Activated naive CD8-positive, alpha-beta T cell treated with anti-CD3 and anti-CD28 coated beads, Interleukin-2, amount 10 ng/mL, durations not matched to agents 7 days and 5 days (primary cell): ENCODE data around the gene KCNAB2. TPM values are rescaled to one million over a fixed set of nuclear protein-coding genes. Genes with fewer than 3 reads are reported as not detected.
A peak's percentile ranks its signal among the peaks of the same experiment; 100 is the strongest.

Source experiments
- ATAC-seq: fragments of 150-1000 bp; cut with Tn5 transposase; one replicate; pipeline ENCODE4 v1.10.0; 2021; ENCODE audit warnings: low read depth, moderate library complexity
- POLR2A ChIA-PET: fragments of 350-600 bp; sonication (Branson Sonifier 250); formaldehyde crosslinking; loops from one replicate; lab custom pipeline; 2021; ENCODE audit warnings: antibody characterized with exemption; lab: Charles Lee
- DNase-seq: peaks from one replicate; pipeline ENCODE4 v3.0.0; 2021
- H3K27ac Mint-ChIP-seq: one replicate; pipeline ENCODE4 v1.8.0; 2022; ENCODE audit warnings: mild to moderate bottlenecking, mixed read lengths
- H3K27me3 Mint-ChIP-seq: one replicate; pipeline ENCODE4 v1.8.0; 2022; ENCODE audit warnings: mild to moderate bottlenecking, moderate library complexity, mixed read lengths
- H3K36me3 Mint-ChIP-seq: one replicate; pipeline ENCODE4 v1.8.0; 2021; ENCODE audit warnings: mild to moderate bottlenecking, mixed read lengths
- H3K4me1 Mint-ChIP-seq: one replicate; pipeline ENCODE4 v1.8.0; 2021; ENCODE audit warnings: mixed read lengths
- H3K4me3 Mint-ChIP-seq: one replicate; pipeline ENCODE4 v1.8.0; 2022; ENCODE audit warnings: mild to moderate bottlenecking, moderate library complexity, mixed read lengths
- H3K9me3 Mint-ChIP-seq: one replicate; pipeline ENCODE4 v1.8.0; 2021; ENCODE audit warnings: mixed read lengths
- total RNA-seq, 2 experiments: library from RNA; stranded (reverse); gene quantifications; one replicate each; pipeline ENCODE4 v1.2.3, GENCODE V29; 2021

The KCNAB2 gene
- total RNA-seq, 2 experiments from 2014 or later, result 290 to 307 TPM

DNA sequence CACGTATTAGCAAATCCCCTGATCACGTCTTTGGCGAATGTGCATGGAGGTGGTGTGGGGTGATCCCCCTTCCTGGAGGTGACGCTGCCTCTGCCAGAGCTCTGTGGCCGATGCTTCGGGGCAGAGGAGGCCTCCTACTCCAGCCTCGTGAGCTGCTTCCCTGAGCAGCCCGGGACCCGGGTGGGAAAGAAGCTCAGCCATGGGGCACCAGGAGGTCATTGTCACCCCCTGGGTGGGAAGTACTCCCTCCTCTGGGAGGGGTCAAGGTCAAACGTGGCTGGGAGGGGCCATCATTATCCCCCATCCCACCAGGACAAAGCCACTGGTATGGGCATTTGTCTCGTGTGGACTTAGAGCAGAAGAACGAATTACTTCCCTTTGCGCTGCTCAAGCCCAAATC, 40.7 kb downstream of the KCNAB2 start:
- Mint-ChIP-seq H3K9me3 (no peaks in the 10 kb centered on the region), H3K27me3 (no peaks in the 10 kb centered on the region), H3K4me3 (no peak overlapping the region), H3K27ac (no peak overlapping the region), H3K36me3 (peaks cover 10% of the 10 kb centered on the region), H3K4me1 (no peaks in the 10 kb centered on the region)
- POLR2A ChIA-PET, result no interaction called here
- ATAC-seq (no peak), DNase-seq (no peak)

DNA sequence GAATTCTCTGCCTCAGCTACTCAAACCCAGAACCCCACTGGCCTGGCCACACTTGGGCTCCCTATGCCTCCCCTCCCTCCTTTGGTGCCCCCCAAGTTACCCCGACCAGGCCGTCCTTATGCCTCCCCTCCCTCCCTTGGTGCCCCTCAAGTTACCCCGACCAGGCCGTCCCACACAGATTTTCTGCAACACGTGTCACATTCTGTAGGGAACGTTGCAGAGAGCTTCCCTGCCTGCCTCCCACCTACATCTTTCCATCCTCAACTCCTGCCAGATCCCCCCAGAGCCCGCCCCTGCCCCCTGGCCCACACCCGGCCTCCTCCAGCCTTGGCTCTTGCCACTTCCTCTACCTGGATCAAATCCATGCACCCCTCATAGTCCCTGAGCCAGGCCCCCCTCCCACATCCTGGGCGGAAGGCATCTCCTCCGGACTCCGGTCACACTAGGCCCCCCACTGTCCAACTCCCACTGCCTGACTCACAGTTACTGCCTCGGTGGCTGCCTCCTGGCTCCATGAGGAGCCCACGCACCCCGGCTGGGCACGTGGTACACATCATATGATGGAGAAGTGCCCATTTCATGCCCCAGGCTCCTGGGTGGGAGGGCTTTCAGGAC, 41.2 kb downstream of the KCNAB2 start:
- Mint-ChIP-seq H3K36me3 (peaks cover 10% of the 10 kb centered on the region), H3K4me1 (no peaks in the 10 kb centered on the region), H3K9me3 (no peaks in the 10 kb centered on the region), H3K27ac (no peak overlapping the region), H3K27me3 (no peaks in the 10 kb centered on the region), H3K4me3 (no peak overlapping the region)
- POLR2A ChIA-PET, result no interaction called here
- no peak for ATAC-seq
- no peak for DNase-seq

DNA sequence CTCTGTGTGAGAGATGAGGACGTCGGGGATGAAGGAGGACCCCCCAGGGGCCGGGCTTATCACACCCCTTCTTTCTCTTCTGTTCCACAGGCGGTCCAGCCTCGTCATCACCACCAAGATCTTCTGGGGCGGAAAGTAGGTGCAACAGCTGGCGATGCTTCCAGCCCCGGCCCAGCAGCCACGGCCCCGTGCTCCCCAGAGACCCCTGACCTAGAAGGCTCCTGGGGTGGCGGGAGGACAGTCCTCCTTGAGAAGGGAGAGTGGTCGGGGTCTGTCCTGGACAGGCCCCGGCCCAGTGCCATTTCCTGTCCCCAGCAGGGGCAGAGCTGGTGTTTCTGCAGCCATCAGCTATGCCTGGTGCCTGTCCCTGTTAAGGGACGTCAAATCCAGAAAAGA, 41.7 kb downstream of the KCNAB2 start:
- Mint-ChIP-seq H3K27me3 (no peaks in the 10 kb centered on the region), H3K4me1 (no peaks in the 10 kb centered on the region), H3K9me3 (no peaks in the 10 kb centered on the region), H3K36me3 (peaks cover 10% of the 10 kb centered on the region), H3K27ac (no peak overlapping the region), H3K4me3 (no peak overlapping the region)
- no peak for DNase-seq
- no peak for ATAC-seq
- POLR2A ChIA-PET, result no interaction called here

DNA sequence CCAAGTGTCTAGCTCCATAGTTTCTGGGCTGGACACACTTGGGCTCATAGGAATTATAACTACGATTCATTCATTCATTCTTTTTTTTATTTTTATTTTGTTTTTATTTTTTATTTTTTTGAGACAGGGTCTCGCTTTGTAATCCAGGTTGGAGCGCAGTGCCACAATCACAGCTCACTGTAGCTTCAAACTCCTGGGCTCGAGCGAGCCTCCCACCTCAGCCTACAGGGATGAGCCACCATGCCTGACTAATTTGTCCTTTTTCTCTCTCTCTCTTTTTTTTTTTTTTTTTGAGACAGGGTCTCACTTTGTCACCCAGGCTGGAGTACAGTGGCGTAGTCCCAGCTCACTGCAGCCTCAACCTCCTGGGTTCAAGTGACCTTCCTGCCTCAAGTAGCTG, 42.3 kb downstream of the KCNAB2 start:
- no peaks in the 10 kb centered on the region for H3K9me3 Mint-ChIP-seq
- H3K27me3 Mint-ChIP-seq, result no peaks in the 10 kb centered on the region
- H3K4me1 Mint-ChIP-seq, result no peaks in the 10 kb centered on the region
- no peak overlapping the region for H3K4me3 Mint-ChIP-seq
- H3K27ac Mint-ChIP-seq, result no peak overlapping the region
- ATAC-seq (no peak), DNase-seq (no peak)
- H3K36me3 Mint-ChIP-seq, result peaks cover 10% of the 10 kb centered on the region
- POLR2A ChIA-PET, result no interaction called here

DNA sequence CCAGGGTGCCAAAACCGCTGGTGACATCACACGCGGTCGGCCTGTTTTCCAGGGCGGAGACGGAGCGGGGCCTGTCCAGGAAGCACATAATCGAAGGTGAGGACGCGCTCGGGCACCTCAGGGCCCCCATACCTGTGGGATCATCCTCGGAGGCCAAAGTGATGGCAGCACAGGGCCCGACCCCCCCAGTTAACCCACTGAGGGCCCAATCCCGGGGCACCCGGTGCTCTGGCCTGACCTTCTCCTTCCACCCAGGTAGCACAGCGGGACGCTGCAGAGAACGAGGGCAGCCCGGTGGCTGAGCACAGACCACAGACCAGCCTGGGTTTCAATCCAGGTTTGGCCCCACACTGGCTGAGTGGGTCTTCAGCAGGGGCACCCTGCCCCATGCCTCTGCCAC, 43.3 kb downstream of the KCNAB2 start:
- no peak for DNase-seq
- Mint-ChIP-seq H3K4me3 (no peak overlapping the region), H3K27ac (no peak overlapping the region), H3K4me1 (no peaks in the 10 kb centered on the region), H3K27me3 (no peaks in the 10 kb centered on the region), H3K36me3 (peaks cover 12% of the 10 kb centered on the region), H3K9me3 (no peaks in the 10 kb centered on the region)
- ATAC-seq, result no peak
- POLR2A ChIA-PET, result no interaction called here

DNA sequence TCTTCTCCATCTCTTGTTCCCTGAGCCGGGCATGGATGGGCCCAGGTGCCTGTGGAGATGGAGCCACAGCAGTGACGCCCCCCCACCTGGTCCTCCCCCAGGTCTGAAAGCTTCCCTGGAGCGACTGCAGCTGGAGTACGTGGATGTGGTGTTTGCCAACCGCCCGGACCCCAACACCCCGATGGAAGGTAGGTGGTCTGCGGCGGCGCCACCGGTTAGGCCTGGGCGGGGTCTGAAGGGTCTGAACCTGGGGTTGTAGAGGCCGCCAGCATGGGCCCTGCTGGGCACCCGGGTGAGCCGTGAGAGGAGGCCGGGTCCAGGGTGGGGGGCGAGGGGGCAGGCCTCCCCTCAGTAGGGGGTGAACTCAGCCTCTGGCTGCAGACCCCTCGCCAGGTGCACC, 44.6 kb downstream of the KCNAB2 start:
- Mint-ChIP-seq H3K27me3 (no peaks in the 10 kb centered on the region), H3K36me3 (peaks cover 12% of the 10 kb centered on the region), H3K9me3 (no peaks in the 10 kb centered on the region), H3K4me1 (no peaks in the 10 kb centered on the region), H3K4me3 (no peak overlapping the region), H3K27ac (no peak overlapping the region)
- POLR2A ChIA-PET, result no interaction called here
- DNase-seq, result no peak
- ATAC-seq, result no peak

DNA sequence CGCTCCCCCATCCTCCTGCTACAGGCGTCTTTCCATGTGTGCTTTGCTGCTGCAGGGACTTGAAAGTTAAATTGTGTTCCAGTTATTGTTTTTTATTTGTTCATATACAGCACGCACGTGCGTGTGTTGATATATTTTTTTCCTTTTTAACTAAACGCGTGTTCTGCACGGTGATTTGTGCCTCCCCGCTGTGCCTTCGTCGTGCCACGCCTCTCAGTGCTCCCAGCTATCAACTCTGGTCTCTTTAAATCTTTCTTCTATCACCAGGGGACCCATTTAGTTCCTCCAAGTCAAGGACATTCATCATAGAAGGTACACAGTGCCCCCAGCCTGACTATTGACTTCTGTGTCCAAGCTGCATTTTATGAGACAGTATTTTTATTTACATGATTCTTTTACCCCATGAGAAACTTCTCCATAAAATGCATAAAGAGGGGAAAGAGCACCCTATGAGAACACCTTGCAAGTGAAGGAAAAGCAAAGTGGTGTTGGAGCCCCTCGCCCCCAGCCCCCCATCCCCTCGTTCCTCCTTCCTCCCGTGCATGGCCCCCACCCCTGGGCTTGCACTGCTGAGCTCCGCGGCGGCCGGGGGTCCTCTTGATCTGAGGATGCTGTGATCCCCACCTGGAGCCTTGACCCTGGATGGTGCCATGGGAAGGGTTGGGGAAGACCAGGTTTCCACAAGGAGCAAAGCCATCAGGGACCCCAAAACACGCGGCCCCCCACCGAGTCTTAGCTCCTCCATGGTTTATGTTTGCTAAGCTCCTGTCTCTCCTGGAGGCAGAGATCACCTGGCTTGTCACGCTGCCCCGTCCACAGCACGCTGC, 45.5 kb downstream of the KCNAB2 start:
- POLR2A ChIA-PET, result no interaction called here
- no peak overlapping the region for H3K4me3 Mint-ChIP-seq
- H3K36me3 Mint-ChIP-seq, result peaks cover 11% of the 10 kb centered on the region
- DNase-seq (no peak), ATAC-seq (no peak)
- no peaks in the 10 kb centered on the region for H3K27me3 Mint-ChIP-seq
- H3K4me1 Mint-ChIP-seq, result no peaks in the 10 kb centered on the region
- no peaks in the 10 kb centered on the region for H3K9me3 Mint-ChIP-seq
- no peak overlapping the region for H3K27ac Mint-ChIP-seq

DNA sequence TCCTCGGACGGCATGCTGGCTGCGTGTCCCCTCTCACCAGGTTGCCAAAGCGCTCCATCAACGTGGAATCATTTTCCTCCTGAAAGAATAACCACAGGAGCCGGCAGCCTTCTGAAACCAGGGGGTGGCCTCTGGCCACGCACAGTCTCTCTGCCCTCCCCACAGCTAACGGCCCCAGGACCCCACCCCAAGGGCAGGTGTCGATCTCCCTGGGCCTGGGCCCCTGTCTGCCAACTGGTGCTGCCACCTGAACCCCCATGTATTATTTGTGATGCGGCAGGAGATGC, 46.1 kb downstream of the KCNAB2 start:
- ATAC-seq (no peak), DNase-seq (no peak)
- Mint-ChIP-seq H3K36me3 (peaks cover 8% of the 10 kb centered on the region), H3K4me3 (no peak overlapping the region), H3K27ac (no peak overlapping the region), H3K27me3 (no peaks in the 10 kb centered on the region), H3K4me1 (no peaks in the 10 kb centered on the region), H3K9me3 (no peaks in the 10 kb centered on the region)
- POLR2A ChIA-PET, result no interaction called here

DNA sequence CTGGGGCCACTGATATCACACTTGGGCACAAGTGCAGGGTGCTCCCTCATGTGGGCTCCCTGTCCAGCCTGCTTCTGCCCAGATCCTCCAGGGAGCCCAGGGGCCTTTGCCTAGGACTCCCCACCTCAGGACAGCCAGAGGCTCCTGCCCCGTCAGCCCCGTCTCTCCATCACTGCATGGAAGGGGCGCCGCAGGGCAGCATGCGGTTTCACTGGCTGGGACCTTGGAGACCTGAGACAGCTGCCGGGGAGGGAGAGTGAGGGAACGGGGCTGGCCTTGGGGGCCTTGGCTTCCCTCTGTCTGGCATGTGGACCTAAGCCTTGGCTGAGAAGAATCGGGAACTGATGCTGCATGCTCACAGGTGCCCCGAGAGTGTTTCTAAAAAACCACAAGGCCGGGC, 46.5 kb downstream of the KCNAB2 start:
- Mint-ChIP-seq H3K4me1 (no peaks in the 10 kb centered on the region), H3K9me3 (no peaks in the 10 kb centered on the region), H3K4me3 (no peak overlapping the region), H3K36me3 (peaks cover 4% of the 10 kb centered on the region), H3K27ac (no peak overlapping the region), H3K27me3 (no peaks in the 10 kb centered on the region)
- no peak for ATAC-seq
- POLR2A ChIA-PET, result no interaction called here
- DNase-seq, result no peak

DNA sequence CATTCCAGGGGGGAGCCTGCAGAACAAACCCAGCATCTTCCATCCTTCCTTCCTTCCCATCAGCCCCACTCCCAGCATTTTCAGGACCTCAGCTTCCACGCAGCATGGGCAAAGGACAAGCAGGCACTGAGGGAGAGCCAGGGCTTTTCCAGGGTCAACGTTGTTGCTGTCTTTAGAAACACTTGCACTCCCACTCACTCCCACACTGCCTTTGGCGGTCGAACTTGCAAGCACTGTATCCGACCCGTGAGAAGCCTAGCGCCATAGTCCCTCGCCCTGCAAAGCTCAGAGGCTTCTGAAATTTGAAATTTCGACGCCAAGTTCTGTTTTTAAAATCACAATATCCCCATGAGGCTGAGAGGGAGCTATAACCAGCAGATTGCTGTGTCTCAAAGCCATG, 47.4 kb downstream of the KCNAB2 start:
- POLR2A ChIA-PET, result no interaction called here
- no peak for ATAC-seq
- DNase-seq, result no peak
- Mint-ChIP-seq H3K27me3 (no peaks in the 10 kb centered on the region), H3K4me1 (no peaks in the 10 kb centered on the region), H3K9me3 (no peaks in the 10 kb centered on the region), H3K4me3 (no peak overlapping the region), H3K27ac (no peak overlapping the region), H3K36me3 (peaks cover 4% of the 10 kb centered on the region)

DNA sequence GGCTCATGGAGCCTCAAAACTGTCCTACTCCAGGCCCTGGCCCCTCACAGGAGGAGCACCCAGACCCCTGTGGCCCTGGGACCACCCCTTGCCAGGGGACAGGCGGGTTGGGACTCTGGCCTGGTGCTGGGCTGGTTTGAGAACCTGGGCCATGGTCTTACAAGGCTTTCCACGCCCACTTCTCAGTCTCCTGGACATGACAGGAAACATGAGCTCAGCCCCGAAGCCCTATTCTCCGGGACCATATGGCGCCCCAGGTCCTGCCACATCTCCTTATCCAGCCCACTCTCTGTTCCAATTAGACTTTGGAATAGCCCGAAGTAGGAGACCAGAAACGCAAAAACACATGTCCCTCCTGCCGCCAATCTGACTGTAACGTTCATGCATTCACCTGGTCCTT, 47.9 kb downstream of the KCNAB2 start:
- no peaks in the 10 kb centered on the region for H3K4me1 Mint-ChIP-seq
- H3K9me3 Mint-ChIP-seq, result no peaks in the 10 kb centered on the region
- no peak for DNase-seq
- ATAC-seq, result no peak
- POLR2A ChIA-PET, result no interaction called here
- H3K36me3 Mint-ChIP-seq, result peaks cover 8% of the 10 kb centered on the region
- H3K4me3 Mint-ChIP-seq, result no peak overlapping the region
- H3K27ac Mint-ChIP-seq, result no peak overlapping the region
- H3K27me3 Mint-ChIP-seq, result no peaks in the 10 kb centered on the region

DNA sequence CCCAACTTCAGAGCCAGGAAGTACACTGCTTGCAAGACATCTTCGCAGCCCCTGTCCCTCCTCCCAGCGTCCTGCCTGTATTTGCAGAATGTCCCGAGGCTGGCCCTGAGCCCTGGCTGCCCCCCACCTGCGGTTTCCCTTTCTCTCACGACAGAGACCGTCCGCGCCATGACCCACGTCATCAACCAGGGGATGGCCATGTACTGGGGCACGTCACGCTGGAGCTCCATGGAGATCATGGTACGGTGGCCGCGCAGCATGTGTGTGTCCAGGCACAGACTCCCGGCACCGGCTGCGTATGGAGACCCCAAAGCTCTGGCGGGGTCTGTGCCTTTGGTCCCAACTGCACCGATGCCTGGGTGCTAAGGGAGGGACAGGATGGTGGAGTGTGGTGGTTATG, 48.6 kb downstream of the KCNAB2 start:
- POLR2A ChIA-PET, result no interaction called here
- Mint-ChIP-seq H3K27me3 (no peaks in the 10 kb centered on the region), H3K4me3 (no peak overlapping the region), H3K27ac (peak overlapping the region; percentile 48), H3K36me3 (peaks cover 9% of the 10 kb centered on the region), H3K9me3 (no peaks in the 10 kb centered on the region), H3K4me1 (no peaks in the 10 kb centered on the region)
- DNase-seq (peak; percentile 22), ATAC-seq (no peak)

DNA sequence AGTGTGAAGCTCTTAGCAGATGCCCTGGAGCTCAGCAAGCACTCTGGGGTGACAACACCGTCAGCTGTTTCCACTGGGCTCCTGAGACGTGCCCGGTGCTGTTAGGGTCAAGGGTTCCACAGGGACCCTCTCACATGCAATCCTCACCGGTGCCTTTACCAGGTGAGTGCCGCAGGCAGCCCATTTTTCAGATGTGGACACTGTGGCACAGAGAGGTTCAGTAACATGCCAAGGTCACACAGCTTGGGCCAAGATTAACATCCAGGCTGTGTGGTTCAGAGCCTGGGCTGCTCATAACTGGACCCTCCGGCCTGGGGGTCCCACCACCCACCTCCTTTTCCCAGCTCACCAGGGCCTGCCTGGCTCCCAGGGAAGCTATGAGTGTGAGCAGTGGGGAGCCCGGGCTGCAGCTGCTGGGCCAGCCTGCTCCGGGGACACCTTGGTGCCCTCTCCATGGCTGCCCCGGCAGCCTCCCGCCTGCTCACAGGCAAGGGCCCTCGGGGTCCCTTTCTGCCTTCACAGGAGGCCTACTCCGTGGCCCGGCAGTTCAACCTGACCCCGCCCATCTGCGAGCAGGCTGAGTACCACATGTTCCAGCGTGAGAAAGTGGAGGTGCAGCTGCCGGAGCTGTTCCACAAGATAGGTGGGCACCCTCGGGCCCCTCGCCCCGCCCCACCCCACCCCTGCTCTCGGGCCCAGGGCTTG, 49.3 kb downstream of the KCNAB2 start:
- Mint-ChIP-seq H3K4me1 (no peaks in the 10 kb centered on the region), H3K9me3 (no peaks in the 10 kb centered on the region), H3K4me3 (no peak overlapping the region), H3K36me3 (peaks cover 9% of the 10 kb centered on the region), H3K27me3 (no peaks in the 10 kb centered on the region), H3K27ac (no peak overlapping the region)
- ATAC-seq, result no peak
- POLR2A ChIA-PET, result no interaction called here
- DNase-seq, result peak; percentile 17
